ENCODE measurements around the gene SPOUT1.
A peak's percentile ranks its signal among the peaks of the same experiment; 100 is the strongest.
"Not testable (repeated sequence)": the region's sequence is repeated elsewhere in the genome, so short reads cannot be mapped to it uniquely, and the experiment has no call there.

SPOUT1 gene

GRCh38 chr9:128785427-128785826 is 44.2 kb downstream of the SPOUT1 start:
- DNase-seq (ENCODE audit: low read depth in 2 of 2): no peak
- no peak overlapping the region for H3K4me3 ChIP-seq (replicated peaks in 1 of 2; ENCODE audit: low read depth in 2 of 2, low read length in 2 of 2)
- no peak for TF ChIP-seq CTCF (IDR thresholded peaks at IDR 0.05; ENCODE audit: low read depth, low read length)

GRCh38 chr9:128782669-128783068 is 46.9 kb downstream of the SPOUT1 start:
- no peak overlapping the region for H3K4me3 ChIP-seq (replicated peaks in 1 of 2; ENCODE audit: low read depth in 2 of 2, low read length in 2 of 2)
- DNase-seq (ENCODE audit: low read depth in 2 of 2): no peak
- no peak for TF ChIP-seq CTCF (IDR thresholded peaks at IDR 0.05; ENCODE audit: low read depth, low read length)

- no peak overlapping the region for H3K4me3 ChIP-seq (replicated peaks in 1 of 2; ENCODE audit: low read depth in 2 of 2, low read length in 2 of 2)
- TF ChIP-seq CTCF (IDR thresholded peaks at IDR 0.05; ENCODE audit: low read depth, low read length): no peak
- DNase-seq (ENCODE audit: low read depth in 2 of 2): no peak
These were observed 48.2 kb downstream of the SPOUT1 start for GRCh38 chr9:128781187-128782070.

- DNase-seq (ENCODE audit: low read depth in 2 of 2); H3K4me3 ChIP-seq (replicated peaks in 1 of 2; ENCODE audit: low read depth in 2 of 2, low read length in 2 of 2): not testable (repeated sequence)
These were observed 49.5 kb downstream of the SPOUT1 start for GRCh38 chr9:128780093-128780492.

GRCh38 chr9:128774804-128775203 is 54.8 kb downstream of the SPOUT1 start:
- TF ChIP-seq CTCF (IDR thresholded peaks at IDR 0.05; ENCODE audit: low read depth, low read length): no peak
- no peak for DNase-seq (ENCODE audit: low read depth in 2 of 2)
- H3K4me3 ChIP-seq (replicated peaks in 1 of 2; ENCODE audit: low read depth in 2 of 2, low read length in 2 of 2): no peak overlapping the region

GRCh38 chr9:128773049-128773448 is 56.5 kb downstream of the SPOUT1 start:
- no peak for DNase-seq (ENCODE audit: low read depth in 2 of 2)
- no peak for TF ChIP-seq CTCF (IDR thresholded peaks at IDR 0.05; ENCODE audit: low read depth, low read length)
- H3K4me3 ChIP-seq (replicated peaks in 1 of 2; ENCODE audit: low read depth in 2 of 2, low read length in 2 of 2): no peak overlapping the region

- peak within 1 kb of the TSS; percentile 97 to 98 for H3K4me3 ChIP-seq (replicated peaks in 1 of 2; ENCODE audit: low read depth in 2 of 2, low read length in 2 of 2)
- DNase-seq (ENCODE audit: low read depth in 2 of 2): peak; percentile 88 to 92
- no peak for TF ChIP-seq CTCF (IDR thresholded peaks at IDR 0.05; ENCODE audit: low read depth, low read length)
These were observed 57.7 kb downstream of the SPOUT1 start, which contains the start of gene ZER1 for GRCh38 chr9:128771745-128772519. Gene ZER1, minus strand, starts transcription at chr9:128771927. Its CDS starts 16,362 bp downstream, at chr9:128755565.
